ENCODE data around the gene CHST1. TPM values are rescaled to one million over a fixed set of nuclear protein-coding genes. Genes with fewer than 3 reads are reported as not detected.

CHST1 gene
- total and polyA plus RNA-seq, 2 donors (not counting 3 experiments of a cell fraction or from before 2014, with no cell fraction given), result 12.6 to 40.5 TPM

DNA sequence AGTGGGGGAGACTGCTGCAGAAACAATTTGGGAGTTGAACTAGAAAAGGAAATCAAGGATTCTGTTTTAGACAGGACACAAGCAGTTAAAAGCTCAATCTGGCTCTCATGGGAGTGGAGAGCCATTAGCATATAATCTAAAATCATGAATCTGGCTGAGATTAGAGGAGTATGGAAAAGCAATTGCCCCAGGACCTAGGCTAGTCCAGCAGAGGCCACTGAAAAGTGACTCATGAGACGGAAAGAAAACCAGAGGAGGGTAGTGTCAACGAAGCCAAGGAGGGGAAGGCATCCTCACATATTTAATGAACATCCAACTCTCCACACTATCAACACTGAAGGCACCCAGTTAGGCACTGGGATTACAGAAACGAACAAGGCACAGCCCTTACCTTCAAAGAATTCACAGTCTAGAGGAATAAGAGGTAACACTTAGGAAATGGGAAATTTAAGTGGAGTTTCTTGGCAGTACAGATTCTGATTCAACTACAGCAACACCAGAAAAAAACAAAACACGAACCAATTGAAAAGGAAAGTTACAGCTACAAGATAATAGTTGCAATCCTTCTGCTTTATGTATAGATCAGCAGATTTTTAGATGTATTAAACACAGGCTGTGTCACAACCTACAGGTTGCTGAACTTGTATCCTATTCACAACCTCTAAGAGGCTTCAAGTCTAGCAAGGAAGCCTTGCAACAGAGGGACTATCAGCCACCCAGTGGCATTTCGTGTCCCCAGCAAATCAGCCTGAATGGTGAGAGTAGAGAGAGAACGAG lies 43.7 kb upstream of the CHST1 start:
- H3K36me3 ChIP-seq (ENCODE audit: control insufficient read depth in 2 of 2, extremely low read depth in 1 of 2, insufficient read depth in 2 of 2, low read length in 2 of 2), result no peaks in the 10 kb centered on the region
- FAIRE-seq, result no peak
- peaks cover 8 to 15% of the 10 kb centered on the region in 2 experiments for H3K27me3 ChIP-seq (ENCODE audit: control insufficient read depth in 2 of 2, insufficient read depth in 2 of 2, low read length in 2 of 2)
- no peak for DNase-seq (ENCODE audit: low read depth, low spot score)
- H3K79me2 ChIP-seq (ENCODE audit: control insufficient read depth, insufficient read depth, low read length), result no peaks in the 10 kb centered on the region
- H2AFZ ChIP-seq (ENCODE audit: low read depth, low read length), result no peak overlapping the region
- H3K9me1 ChIP-seq (replicated peaks; ENCODE audit: control insufficient read depth, extremely low read depth, insufficient read depth, low read length), result no peaks in the 10 kb centered on the region
- TF ChIP-seq MYC (IDR thresholded peaks at IDR 0.05; ENCODE audit: low read depth, low read length) (no peak), FOS (IDR thresholded peaks at IDR 0.05; ENCODE audit: borderline replicate concordance, insufficient read depth, low read length) (no peak), EZH2 (IDR thresholded peaks at IDR 0.05; ENCODE audit: borderline replicate concordance, low read depth, low read length, severe bottlenecking) (no peak), JUN (IDR thresholded peaks at IDR 0.05; ENCODE audit: borderline replicate concordance, insufficient read depth, insufficient read length, low read depth) (no peak), GATA2 (IDR thresholded peaks at IDR 0.05; ENCODE audit: insufficient read depth, insufficient read length, low read depth, low read length) (no peak), POLR2A (IDR thresholded peaks at IDR 0.05; ENCODE audit: low read depth, low read length) (no peak), POLR2AphosphoS5 (IDR thresholded peaks at IDR 0.05; ENCODE audit: insufficient read depth, low read depth, low read length) (no peak)
- TF ChIP-seq, protein P1, sequence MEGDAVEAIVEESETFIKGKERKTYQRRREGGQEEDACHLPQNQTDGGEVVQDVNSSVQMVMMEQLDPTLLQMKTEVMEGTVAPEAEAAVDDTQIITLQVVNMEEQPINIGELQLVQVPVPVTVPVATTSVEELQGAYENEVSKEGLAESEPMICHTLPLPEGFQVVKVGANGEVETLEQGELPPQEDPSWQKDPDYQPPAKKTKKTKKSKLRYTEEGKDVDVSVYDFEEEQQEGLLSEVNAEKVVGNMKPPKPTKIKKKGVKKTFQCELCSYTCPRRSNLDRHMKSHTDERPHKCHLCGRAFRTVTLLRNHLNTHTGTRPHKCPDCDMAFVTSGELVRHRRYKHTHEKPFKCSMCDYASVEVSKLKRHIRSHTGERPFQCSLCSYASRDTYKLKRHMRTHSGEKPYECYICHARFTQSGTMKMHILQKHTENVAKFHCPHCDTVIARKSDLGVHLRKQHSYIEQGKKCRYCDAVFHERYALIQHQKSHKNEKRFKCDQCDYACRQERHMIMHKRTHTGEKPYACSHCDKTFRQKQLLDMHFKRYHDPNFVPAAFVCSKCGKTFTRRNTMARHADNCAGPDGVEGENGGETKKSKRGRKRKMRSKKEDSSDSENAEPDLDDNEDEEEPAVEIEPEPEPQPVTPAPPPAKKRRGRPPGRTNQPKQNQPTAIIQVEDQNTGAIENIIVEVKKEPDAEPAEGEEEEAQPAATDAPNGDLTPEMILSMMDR (IDR thresholded peaks at IDR 0.05; ENCODE audit: extremely low read depth in 1 of 2, insufficient read depth in 1 of 2, low read depth in 1 of 2, low read length in 2 of 2), result no peak
- TF ChIP-seq, protein P2, sequence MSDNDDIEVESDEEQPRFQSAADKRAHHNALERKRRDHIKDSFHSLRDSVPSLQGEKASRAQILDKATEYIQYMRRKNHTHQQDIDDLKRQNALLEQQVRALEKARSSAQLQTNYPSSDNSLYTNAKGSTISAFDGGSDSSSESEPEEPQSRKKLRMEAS (IDR thresholded peaks at IDR 0.05; ENCODE audit: insufficient read depth, insufficient read length), result no peak
- H4K20me1 ChIP-seq (replicated peaks; ENCODE audit: control insufficient read depth, extremely low read depth, insufficient read depth, low read length), result no peaks in the 10 kb centered on the region
- BruUV-seq (replicated peaks), result no TSS peak
- H3K4me3 ChIP-seq (replicated peaks in 1 of 3; ENCODE audit: insufficient read depth in 1 of 3, low read depth in 1 of 3, low read length in 3 of 3), result no peak overlapping the region
- H3K4me2 ChIP-seq (ENCODE audit: insufficient read depth, low read length), result no peak overlapping the region
- CTCF ChIA-PET, result no interaction called here
- dilution Hi-C loops (cut with MboI; ENCODE audit: extremely low pct_ligation_motif_present, low sequenced_read_pairs), result no loop called here
- H3K27ac ChIP-seq (ENCODE audit: insufficient read depth, low read depth, low read length), result no peak overlapping the region
- intact Hi-C loops (cut with micrococcal nuclease), result no loop called here
- H3K9me3 ChIP-seq (replicated peaks; ENCODE audit: control insufficient read depth, insufficient read depth, low read length), result no peaks in the 10 kb centered on the region
- H3K9ac ChIP-seq (replicated peaks; ENCODE audit: extremely low read depth, insufficient read depth, low read length), result no peak overlapping the region
- H3K4me1 ChIP-seq (ENCODE audit: control insufficient read depth, extremely low read depth, insufficient read depth, low read length), result no peaks in the 10 kb centered on the region
- POLR2A ChIA-PET, result no interaction called here

All from endothelial cell of umbilical vein (primary cell).